Smooth muscle cell (in vitro differentiated cells): ENCODE measurements around the gene LHFPL6. TPM values are rescaled to one million over a fixed set of nuclear protein-coding genes. Genes with fewer than 3 reads are reported as not detected.

Experiments used
- DNase-seq: peaks from one replicate; lab custom pipeline; 2025; ENCODE audit not compliant: unreplicated experiment; lab: John Stamatoyannopoulos, UW
- H2AFZ ChIP-seq: fragments of 200-600 bp; sonication (generic); 2 replicates; pipeline ENCODE4 v1.6.0; 2016; ENCODE audit warnings: antibody characterized with exemption, low read depth, mild to moderate bottlenecking
- H3F3A ChIP-seq: fragments of 200-600 bp; sonication (generic); 2 replicates; pipeline ENCODE4 v1.6.0; 2017; ENCODE audit warnings: antibody characterized with exemption, low read depth
- H3K27ac ChIP-seq: fragments of 200-600 bp; sonication (generic); 2 replicates; pipeline ENCODE4 v1.5.1; 2016; ENCODE audit warnings: low read depth, mild to moderate bottlenecking
- H3K27me3 ChIP-seq: fragments of 200-600 bp; sonication (generic); 2 replicates; pipeline ENCODE4 v1.6.1; 2016; ENCODE audit warnings: low read depth, mild to moderate bottlenecking
- H3K36me3 ChIP-seq: fragments of 200-600 bp; sonication (generic); 2 replicates; pipeline ENCODE4 v1.5.1; 2016; ENCODE audit warnings: low read depth
- H3K4me1 ChIP-seq: fragments of 200-600 bp; sonication (generic); 2 replicates; pipeline ENCODE4 v1.5.1; 2016; ENCODE audit warnings: low read depth
- H3K4me2 ChIP-seq: fragments of 200-600 bp; sonication (generic); 2 replicates; pipeline ENCODE4 v1.6.0; 2016; ENCODE audit warnings: mild to moderate bottlenecking
- H3K4me3 ChIP-seq: fragments of 200-600 bp; sonication (generic); 2 replicates; pipeline ENCODE4 v1.5.1; 2016; ENCODE audit warnings: mild to moderate bottlenecking
- H3K79me2 ChIP-seq: fragments of 200-600 bp; sonication (generic); 2 replicates; pipeline ENCODE4 v1.6.0; 2016; ENCODE audit warnings: low read depth, mild to moderate bottlenecking
- H3K9ac ChIP-seq: fragments of 200-600 bp; sonication (generic); 2 replicates; pipeline ENCODE4 v1.6.0; 2016; ENCODE audit warnings: low read depth
- H3K9me3 ChIP-seq: fragments of 200-600 bp; sonication (generic); replicated peaks from 2 replicates; pipeline ENCODE4 v1.5.1; 2016; ENCODE audit warnings: low read depth
- H4K20me1 ChIP-seq: fragments of 200-600 bp; sonication (generic); 2 replicates; pipeline ENCODE4 v1.6.0; 2016; ENCODE audit warnings: low read depth
- WGBS: methylation state at CpG from one replicate; pipeline ENCODE4 v1.1.7; 2016; ENCODE audit warnings: low lambda C conversion rate; 5-methylcytosine and 5-hydroxymethylcytosine counted together
- polyA plus RNA-seq: library from polyadenylated mRNA; unstranded; fragments of >200 nt; fragmentation: Nextera tagmentation; extraction: Ambion mirVana; gene quantifications from 2 replicates; pipeline ENCODE4 v1.2.1, GENCODE V29; 2016
- total RNA-seq: library from RNA; depleted of rRNA; stranded (reverse); fragments of >200 nt; gene quantifications from 2 replicates; pipeline ENCODE4 v1.2.3, GENCODE V29; 2014
- TF ChIP-seq, protein P1 (sequence below): fragments of 200-600 bp; sonication (generic); IDR thresholded peaks from 2 replicates; pipeline ENCODE4 v1.5.1; 2017; ENCODE audit warnings: borderline replicate concordance, mild to moderate bottlenecking, antibody characterized with exemption; ENCODE audit not compliant: insufficient read depth, poor library complexity, severe bottlenecking

The LHFPL6 gene
- total and polyA plus RNA-seq, 2 experiments from 2014 or later, result 24.7 to 43.6 TPM

DNA sequence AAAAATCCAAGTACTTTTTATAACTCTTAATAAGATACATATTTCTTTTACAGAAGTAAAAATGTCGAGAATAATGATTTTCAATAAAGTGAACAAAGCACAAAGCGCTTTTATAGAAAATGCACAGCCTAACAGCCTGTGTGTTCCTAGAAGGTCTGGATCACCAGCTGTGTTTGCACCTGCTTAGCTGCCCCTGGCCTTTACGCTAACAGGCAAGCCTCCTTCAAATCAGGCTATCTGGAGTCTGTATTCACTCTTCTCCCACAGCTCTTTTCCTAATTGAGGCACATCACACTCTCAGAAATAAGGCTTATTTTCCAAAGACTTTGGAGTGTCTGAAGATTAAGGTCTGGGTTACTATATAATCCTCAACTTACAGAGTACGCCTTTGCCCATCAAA, 183.1 kb downstream of the LHFPL6 start:
- Histone ChIP-seq H3K27ac (no peak overlapping the region), H3K27me3 (no peaks in the 10 kb centered on the region), H3K9me3 (no peaks in the 10 kb centered on the region), H3K79me2 (no peaks in the 10 kb centered on the region), H3K9ac (no peak overlapping the region), H2AFZ (no peak overlapping the region), H3K4me3 (no peak overlapping the region), H3K4me1 (peaks cover 25% of the 10 kb centered on the region), H3F3A (peaks cover 4% of the 10 kb centered on the region), H4K20me1 (no peaks in the 10 kb centered on the region), H3K36me3 (no peaks in the 10 kb centered on the region), H3K4me2 (no peak overlapping the region)
- TF ChIP-seq, protein P1, sequence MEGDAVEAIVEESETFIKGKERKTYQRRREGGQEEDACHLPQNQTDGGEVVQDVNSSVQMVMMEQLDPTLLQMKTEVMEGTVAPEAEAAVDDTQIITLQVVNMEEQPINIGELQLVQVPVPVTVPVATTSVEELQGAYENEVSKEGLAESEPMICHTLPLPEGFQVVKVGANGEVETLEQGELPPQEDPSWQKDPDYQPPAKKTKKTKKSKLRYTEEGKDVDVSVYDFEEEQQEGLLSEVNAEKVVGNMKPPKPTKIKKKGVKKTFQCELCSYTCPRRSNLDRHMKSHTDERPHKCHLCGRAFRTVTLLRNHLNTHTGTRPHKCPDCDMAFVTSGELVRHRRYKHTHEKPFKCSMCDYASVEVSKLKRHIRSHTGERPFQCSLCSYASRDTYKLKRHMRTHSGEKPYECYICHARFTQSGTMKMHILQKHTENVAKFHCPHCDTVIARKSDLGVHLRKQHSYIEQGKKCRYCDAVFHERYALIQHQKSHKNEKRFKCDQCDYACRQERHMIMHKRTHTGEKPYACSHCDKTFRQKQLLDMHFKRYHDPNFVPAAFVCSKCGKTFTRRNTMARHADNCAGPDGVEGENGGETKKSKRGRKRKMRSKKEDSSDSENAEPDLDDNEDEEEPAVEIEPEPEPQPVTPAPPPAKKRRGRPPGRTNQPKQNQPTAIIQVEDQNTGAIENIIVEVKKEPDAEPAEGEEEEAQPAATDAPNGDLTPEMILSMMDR, result no peak
- 95% methylated on average over 4 of the region's 4 CpGs for WGBS
- DNase-seq, result no peak

DNA sequence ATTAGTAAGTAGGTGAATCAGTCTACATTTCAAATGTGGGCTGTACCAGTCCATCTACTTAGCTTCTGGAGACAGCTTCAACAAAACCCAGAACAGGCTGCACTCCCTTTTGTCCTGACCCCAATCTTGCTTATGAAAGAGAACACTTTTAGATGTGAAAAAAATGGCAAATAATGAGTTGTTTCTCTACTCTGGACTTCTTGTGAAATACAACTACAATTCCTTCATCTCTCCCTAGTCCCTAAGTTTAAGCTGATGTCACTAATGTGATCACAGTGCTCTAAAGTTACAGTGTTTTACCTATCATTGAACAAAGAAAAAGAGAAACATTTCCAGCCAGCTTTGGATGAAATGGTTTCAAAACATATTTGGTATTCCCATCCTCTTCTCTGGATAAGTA, 183.9 kb downstream of the LHFPL6 start:
- H2AFZ ChIP-seq, result no peak overlapping the region
- no peaks in the 10 kb centered on the region for H3K36me3 ChIP-seq
- no peaks in the 10 kb centered on the region for H3K79me2 ChIP-seq
- no peak overlapping the region for H3K4me3 ChIP-seq
- H3K4me2 ChIP-seq, result no peak overlapping the region
- DNase-seq, result no peak
- no peaks in the 10 kb centered on the region for H3K27me3 ChIP-seq
- peaks cover 4% of the 10 kb centered on the region for H3F3A ChIP-seq
- H3K4me1 ChIP-seq, result peaks cover 25% of the 10 kb centered on the region
- no peaks in the 10 kb centered on the region for H3K9me3 ChIP-seq
- TF ChIP-seq, protein P1, result no peak
- no peak overlapping the region for H3K9ac ChIP-seq
- no peaks in the 10 kb centered on the region for H4K20me1 ChIP-seq
- no peak overlapping the region for H3K27ac ChIP-seq

DNA sequence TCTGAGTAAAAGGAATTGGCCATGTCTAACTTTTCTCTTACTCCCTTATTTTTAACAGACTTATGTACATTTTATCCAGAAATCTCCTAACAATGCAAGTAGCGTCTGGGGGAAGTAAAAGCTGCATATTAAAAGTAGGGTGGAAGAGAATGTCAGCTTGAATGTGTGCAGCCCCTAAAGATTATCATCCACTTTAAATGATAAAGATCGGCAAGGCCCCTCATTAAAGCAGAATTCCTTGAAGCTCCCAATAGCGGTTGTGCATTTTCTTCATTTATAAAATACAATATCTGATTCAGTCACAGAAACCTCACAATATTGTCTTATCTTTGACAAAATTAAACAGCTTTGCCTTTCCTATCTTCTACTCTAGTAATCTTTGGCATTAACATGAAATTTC, 184.6 kb downstream of the LHFPL6 start:
- Histone ChIP-seq H3K36me3 (no peaks in the 10 kb centered on the region), H3K4me1 (peaks cover 25% of the 10 kb centered on the region), H3K27me3 (no peaks in the 10 kb centered on the region), H3K9me3 (no peaks in the 10 kb centered on the region), H3K9ac (no peak overlapping the region), H3F3A (peaks cover 4% of the 10 kb centered on the region), H3K79me2 (no peaks in the 10 kb centered on the region), H3K27ac (no peak overlapping the region), H4K20me1 (no peaks in the 10 kb centered on the region), H3K4me2 (peak overlapping the region; percentile 79), H3K4me3 (no peak overlapping the region), H2AFZ (no peak overlapping the region)
- WGBS, result 16% methylated on average over 3 of the region's 3 CpGs
- TF ChIP-seq, protein P1, result no peak
- DNase-seq, result no peak

DNA sequence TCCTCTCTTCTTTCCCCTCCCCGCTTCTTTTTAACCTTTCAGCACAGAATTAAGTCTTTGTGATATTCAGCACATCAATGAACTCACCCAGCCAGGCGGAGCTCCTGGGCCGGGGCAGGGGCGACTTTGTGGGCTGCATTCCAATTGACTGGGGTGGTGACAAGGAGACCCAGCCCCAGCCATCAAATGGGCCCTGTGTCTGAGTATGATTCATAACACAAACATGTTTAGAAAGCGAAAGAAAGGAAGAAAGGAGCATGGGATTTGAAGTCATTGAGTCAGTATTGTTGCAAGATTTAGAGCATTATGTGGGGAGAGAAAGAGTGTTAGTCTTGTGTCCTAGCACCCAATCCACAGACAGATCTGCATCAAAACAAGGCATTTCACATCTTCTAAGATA, 185.3 kb downstream of the LHFPL6 start:
- Histone ChIP-seq H3K27ac (peak overlapping the region; percentile 40), H4K20me1 (no peaks in the 10 kb centered on the region), H3K4me1 (peaks cover 25% of the 10 kb centered on the region), H3K79me2 (no peaks in the 10 kb centered on the region), H3K9me3 (no peaks in the 10 kb centered on the region), H3K9ac (no peak overlapping the region), H3K27me3 (no peaks in the 10 kb centered on the region), H3K36me3 (no peaks in the 10 kb centered on the region), H3F3A (peaks cover 4% of the 10 kb centered on the region), H2AFZ (peak overlapping the region; percentile 33), H3K4me3 (peak overlapping the region; percentile 26), H3K4me2 (peak overlapping the region; percentile 79)
- TF ChIP-seq, protein P1, result no peak
- no peak for DNase-seq
- 3% methylated on average over 5 of the region's 5 CpGs for WGBS
